Femur (tissue), 1 donor: ENCODE data around the gene WDR70.

Source experiments
- DNase-seq: peaks from one replicate; pipeline ENCODE4 v3.0.0-alpha.2; 2017

WDR70 gene

DNA sequence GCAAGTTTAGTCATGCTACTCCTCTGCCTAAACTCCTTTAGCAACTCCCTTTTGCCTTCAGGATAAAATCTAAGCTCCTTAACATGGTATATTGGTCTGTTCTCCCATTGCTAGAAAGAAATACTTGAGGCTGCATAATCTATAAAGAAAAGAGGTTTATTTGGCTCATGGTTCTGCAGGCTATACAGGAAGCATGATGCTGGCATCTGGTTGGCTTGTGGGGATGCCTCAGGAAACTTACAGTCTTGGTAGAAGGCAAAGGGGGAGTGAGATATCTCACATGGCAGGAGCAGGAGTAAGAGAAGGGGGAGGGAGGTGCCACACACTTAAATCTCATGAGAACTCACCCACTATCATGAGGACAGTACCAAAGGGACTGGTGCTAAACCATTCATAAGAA is 315.7 kb downstream of the WDR70 start:
- DNase-seq, result no peak

DNA sequence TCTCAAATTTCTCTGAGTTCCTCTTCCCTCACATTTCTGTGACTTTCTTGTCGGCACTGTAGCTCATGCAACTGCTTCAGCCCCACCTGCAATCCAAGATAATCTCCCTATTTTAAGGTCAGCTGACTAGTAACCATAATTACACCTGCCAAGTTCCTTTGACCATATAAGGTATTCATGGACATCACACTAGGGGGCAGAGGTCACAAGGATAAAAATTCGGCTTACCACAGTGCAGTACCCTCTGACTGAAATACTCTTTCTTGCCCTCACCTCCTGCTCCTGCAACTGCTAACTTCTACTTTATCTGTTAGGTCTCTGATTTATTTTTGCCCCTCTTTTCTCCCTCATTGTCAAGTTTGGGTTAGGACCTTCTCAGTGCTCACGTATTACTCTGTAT is 316.5 kb downstream of the WDR70 start:
- DNase-seq, result no peak

DNA sequence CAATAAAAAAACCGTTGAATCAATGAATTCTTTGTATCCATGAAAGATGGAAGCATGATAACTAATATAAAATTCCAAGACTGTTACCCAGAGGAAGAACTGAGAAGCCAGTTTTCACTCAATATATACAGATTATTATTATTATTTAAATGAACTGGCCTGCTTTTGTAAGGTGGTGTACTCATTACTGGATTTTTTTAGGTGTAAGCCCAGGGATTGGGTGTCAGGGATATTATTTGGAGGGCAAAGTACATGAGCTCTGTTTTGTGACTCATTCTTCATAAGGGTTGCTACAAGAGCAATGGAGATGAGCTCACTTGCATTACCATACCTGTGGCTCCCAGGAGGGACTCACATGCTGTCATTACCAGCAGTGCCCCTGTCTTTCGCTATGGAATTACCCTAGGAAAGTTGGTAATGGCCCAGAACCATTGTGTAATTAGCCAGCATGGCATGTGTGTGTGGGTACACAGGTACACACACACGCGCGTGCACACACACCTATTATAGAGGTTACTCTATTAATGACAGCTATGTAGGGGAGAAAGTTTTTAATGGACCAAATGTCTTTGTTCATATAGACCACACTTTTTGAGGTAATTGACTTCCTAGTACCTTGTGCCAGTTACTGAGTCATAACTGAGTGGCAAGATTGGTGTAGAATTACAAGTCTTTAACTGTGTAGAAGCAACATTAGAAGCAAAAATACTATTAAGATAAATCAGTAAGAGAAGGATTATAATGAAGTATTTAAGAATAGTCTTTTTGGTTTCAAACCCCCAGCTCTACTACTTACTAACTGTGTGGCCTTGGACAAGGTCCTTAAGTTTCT is 317.3 kb downstream of the WDR70 start:
- DNase-seq, result no peak

DNA sequence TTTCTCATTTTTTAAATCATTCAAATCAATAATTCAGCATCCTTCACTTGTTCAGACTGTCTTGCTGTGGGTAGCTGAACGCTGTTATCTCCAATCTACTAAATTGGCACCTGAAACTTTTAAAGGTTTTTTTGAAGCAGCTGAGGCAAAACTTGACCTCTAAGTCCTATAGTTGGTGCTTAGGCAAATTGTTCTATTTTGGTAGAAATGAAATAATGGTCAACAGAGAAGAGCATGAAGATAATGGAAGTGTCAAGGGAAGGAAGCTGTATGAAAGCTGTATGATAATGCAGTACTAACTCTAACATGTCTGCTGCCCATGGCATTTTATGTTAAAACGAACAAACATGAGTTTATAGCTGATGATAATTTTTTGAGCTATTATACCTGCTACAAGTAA is 322.8 kb downstream of the WDR70 start:
- no peak for DNase-seq

DNA sequence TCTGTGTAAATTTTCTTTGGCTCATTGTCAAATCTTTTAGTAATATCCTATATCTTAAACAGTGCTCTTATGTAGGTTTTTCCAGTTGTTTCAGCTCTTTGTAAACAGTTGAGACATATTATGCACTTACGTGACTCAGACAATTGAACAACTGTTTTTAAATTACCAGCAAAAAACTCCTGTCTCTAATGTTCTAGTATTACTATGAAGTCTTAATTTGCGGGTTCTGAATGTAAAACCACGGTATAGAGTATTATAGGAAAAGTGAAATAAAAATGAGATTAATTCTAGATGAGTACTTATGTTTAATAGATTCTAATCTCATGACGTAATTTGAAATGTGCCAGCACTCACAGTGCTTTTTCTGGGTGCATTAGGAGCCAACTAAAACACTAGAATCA is 324.7 kb downstream of the WDR70 start:
- DNase-seq, result no peak

DNA sequence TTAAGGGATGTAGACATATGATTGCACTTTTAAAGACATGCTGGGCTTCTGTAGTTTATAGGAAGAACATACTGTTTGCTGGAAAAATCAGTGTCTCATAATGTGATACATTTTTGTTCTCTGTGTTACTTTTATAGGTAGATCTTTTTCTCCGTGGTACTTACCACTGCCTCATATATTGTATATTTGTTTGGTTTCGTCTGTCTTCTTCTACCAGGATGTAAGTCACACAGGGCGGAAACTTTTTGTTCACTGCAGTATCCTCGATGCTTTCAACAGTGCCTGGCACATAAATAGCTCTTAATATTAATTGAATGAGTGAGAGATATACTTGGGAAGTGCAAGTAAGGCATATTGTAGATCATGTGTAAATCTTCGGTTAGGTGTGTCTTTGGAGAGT is 325.3 kb downstream of the WDR70 start:
- no peak for DNase-seq

DNA sequence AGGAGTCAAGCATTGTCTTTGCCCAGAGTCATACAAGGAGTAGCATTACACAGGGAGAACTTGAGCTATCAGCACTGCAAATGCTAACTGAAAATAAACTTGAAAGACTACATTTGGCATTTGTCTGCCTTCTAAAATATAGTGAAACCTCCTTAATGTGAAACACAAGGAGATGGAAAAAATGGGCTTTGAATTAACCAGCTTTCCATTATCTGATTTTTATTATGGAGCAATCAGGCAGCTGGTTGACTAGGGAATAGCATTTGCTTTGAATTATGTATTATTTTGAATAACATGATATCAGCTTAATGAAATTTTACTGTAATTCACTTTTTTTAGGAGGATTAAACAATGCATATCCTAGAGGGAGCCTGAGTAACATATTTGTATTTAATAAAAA is 329.9 kb downstream of the WDR70 start:
- no peak for DNase-seq

DNA sequence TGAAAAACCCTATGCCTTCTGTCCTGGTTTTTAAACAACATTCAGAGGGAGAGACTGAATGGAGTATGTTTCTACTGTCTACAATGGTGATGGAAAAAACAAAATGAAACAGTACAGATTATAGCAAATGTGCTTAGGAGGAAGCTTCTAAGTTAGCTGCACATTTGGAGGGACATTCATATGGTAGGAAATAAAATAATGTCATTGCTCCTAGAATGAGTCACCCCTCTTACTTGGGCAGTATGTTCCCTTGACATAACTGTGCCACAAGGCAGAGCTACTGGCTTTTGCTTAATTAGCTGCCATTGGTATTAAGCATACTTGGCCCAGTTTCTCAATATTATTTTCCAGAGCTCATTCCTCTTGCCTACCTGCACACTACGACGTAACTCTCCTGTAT is 331.8 kb downstream of the WDR70 start:
- no peak for DNase-seq

DNA sequence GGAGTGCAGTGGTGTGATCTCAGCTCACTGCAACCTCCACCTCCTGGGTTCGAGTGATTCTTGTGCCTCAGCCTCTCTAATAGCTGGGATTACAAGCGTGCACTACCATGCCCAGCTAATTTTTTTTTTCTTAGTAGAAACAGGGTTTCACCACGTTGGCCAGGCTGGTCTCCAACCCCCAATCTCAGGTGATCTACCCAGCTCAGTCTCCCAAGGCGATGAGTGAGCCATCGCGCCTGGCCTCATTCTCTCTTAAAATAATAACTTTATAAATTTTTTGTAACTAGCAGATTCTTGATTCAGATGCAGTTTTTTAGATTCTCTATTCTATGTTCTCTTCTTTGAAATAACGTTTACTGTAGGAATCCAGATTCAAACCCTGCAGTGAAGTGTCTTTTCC is 333.6 kb downstream of the WDR70 start:
- no peak for DNase-seq

DNA sequence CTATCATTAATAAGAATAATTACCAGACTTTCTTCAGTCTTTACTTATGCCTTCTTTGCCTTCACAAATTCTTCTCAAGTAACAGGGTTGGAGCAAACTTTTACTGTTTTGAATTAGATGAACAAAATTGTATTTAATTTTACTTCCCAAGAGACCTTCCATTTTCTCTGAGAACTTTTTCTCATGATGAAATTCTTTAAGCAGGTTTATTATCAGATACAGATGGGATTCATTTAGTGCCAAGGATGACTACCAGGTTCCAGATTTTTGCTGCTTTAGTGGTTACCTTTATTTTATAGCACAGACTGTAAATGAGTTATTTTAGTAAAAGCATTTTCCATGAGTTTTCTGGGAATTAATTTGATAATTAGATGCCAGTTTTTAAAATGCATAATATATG is 335.6 kb downstream of the WDR70 start:
- DNase-seq, result no peak

DNA sequence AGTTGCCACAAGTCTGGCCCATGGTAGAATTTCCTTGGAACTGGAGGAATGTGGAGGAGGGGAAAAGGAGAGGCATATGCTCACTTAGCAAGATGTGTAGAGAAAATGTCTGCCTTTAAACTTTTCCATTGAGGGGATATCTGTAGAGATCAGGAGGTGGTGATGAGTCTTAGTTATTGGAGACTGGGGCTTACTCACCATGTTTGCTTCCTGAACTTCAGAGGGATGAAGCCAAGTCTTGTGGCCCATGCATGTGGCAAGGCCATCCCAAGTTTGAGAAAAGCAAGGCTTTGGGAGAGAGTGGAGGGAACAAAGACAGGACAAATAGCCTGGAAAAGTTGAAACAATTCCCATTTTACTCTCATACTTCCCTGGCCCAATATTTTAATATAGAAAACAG is 336.2 kb downstream of the WDR70 start:
- no peak for DNase-seq

DNA sequence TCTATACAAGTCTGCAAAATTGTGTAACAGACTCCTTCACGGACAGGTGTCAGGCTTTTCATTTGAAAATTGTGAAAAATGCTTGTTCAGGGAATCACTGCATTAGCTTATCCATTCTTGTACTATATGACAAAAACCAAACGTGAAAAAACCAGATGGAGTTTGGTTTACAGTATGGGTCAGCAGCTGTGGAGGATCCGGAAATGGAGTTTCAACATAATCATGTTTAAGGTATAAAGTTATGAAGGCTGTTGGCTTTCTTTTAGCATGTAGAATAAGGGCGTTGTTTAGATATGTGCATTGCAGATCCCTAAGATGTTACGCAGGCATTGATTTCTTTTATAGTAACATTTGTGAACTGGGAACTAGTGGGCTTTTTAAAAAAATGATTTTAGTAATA is 336.9 kb downstream of the WDR70 start:
- no peak for DNase-seq

DNA sequence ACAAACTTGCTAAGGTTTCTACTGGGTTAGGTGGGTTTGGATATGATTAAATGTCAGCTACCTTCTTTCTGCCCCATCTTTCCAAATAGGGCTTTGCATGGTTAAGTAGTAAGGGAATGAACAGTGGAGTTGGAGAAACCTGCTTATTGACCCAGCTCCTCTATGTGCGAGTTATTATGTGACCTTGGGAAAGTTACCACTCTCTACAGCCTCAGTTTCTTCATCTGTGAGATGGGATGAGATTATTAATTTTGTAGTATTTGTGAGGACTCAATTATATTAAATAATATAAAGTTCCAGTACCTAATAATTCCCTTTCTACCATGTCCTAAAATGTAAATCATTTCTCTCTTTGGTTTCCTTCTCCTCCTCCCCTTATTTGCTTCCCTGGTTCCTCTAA is 337.3 kb downstream of the WDR70 start:
- no peak for DNase-seq

DNA sequence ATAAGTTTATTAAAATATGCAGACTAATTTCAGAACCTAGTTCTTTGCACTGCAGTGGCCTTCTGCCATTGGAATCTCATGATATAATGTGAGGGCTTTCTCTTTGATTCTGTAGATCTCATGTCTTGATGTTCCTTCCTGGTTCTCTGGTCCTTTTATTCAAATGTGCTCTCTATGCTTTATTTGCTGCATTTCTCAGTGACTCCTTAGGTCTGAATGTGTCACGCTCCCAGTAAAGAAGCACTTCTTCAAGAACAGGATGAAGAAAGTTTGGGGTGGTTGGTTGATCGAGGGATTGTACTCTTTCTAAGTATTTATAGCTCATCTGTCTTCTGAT is 338.1 kb downstream of the WDR70 start:
- DNase-seq, result no peak

DNA sequence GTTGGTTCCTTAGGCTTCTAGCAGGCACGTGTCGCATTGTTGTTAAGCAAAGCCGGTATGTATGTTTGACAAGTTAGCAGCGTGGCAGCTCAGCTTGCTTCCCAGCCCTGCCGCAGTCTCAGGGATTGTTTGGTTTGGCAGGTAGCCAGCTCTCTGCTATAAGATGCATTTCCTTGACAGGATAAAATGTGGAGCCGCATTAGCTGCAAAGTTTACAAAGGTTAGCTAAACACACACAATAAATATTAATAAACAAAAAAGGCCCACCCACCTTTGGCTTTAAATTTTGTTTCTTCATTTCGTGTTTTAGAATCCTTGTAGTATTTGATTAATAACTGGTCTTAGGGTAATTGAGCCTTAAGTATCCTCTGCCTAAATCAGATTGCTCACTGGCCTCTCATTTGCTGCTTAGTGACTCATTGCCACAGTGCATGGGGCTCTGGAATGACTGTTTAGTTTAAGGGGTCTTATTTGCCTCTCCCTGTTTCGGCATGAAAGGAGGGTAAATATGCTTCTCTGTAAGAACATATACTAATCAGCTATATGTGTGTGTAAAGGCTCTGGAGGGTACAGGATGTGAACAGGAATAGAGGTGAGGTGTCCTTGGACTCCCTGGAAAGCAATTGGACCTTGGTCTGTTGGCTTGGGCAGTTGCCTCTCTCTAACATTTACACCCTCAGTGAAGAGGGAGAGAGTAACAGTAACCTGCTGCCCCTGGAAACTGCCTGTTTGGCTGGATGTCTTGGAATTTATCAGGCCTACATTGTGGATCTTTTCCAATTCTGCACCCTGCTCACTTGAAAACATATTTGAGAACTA is 338.7 kb downstream of the WDR70 start:
- peak; percentile 77 for DNase-seq

DNA sequence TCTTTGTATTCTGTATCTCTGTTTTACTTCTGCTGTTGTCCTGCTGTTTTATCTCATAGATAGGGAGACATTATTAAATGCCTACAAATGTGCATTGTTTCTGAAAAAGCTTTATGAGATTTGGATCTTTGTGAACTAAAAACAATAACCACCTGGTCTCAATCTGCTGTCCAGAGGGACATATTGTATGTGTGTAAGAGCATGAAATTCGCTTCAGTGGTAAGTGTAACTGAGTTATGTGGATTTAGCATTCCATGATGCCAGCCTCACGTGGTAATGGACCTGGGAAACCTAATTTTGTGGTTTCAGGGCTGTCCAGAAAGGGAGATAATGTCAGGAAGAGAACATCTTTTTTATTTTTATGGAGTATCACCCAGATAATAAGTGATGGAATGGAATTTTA is 341.4 kb downstream of the WDR70 start:
- no peak for DNase-seq

DNA sequence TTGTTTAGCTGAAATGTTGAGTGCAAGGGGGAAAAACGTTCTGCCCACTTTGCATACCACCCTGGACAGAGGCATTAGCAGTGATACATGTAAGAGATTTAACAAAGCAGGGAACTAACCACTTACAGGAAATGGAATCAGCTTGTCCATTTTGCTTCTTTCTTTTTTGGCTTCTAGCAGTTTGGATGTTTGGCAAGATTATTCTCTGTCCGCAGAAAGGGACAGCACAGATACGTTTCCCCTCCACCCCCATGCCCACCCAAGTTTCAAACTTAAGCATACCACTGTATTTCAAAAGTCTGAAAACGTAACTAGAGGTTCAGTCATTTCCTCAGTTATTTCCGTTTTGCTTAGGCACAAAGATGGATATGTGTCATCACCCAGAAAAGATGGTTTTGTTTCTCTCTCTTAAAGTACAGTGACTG is 342.3 kb downstream of the WDR70 start:
- no peak for DNase-seq

DNA sequence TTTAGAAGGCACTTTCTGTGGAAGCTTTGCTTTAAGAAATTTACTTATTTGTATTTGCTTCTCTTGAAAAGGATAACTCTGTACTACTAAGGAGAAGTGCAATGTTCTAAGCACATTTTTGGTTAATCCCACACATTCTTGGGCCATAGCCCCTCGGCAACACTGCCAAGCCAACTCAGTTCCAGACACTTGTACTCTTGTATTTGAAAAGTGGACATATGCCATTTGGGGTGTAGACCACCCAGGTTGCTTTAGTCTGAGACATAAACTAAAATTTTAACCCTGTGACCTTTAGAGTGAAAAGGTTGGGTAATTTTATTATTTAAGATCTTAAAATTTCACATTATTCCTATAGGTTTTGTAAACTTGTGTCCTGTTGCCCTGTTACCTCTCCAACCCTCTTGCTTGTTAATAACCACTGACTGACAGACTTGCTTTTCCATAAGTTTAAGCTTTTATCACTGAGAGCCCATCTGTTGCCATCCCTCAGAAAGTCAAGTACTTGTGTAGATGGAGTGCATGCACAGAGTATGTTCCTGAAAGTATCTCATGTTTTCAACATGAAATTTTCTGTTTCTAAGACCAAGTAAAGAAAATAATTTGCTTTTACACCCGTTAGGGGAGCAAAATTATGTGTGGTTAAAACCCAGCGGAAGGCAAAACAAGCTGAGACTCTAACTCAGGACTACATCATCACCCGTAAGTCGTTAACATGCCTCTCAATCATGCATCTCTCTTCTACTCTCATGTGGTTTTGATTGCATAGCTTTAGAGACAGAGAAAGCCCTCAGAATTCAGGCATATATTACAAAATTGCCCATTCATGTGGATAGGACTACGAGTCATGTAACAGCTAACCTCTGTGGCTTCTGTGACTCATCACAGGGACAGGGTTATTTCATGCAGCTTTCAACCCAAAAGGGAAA is 343.4 kb downstream of the WDR70 start:
- DNase-seq, result no peak

DNA sequence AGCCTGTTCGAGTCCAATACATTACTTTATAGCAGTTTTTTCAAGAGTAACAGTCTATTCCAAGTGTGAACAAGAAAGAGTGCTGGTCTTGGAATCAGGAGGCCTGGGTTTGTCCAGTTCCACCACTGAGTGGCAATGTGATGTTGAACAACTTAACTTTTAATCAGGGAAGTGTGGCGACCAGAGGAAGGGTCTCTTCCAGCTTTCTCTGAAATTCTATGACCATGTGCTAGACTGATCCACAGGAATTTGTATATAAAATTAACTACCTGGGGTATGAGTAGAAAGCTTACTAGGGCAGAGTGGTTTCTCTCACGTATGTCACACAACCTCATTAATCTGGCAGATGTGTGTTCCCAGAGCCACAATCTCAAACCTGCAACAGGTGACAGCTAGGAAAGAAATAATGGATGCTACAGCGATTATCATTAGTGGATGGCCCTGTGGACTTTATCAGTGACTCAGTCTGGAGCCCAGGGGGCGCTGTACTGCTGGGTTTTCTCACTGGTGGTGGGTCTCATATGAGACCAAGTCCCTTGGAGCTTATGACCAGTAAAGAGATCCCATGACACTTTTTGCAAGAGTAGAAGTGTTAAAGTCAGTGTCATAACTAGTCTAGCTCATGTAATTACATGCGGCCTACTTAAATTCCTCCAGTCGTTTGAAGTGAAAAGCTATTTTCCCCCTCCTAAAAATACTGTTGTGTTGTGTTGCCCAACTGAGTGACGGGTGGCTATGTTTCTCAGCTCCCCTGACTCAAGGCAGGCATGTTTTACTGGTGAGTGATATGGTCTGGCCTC is 344.2 kb downstream of the WDR70 start:
- no peak for DNase-seq

DNA sequence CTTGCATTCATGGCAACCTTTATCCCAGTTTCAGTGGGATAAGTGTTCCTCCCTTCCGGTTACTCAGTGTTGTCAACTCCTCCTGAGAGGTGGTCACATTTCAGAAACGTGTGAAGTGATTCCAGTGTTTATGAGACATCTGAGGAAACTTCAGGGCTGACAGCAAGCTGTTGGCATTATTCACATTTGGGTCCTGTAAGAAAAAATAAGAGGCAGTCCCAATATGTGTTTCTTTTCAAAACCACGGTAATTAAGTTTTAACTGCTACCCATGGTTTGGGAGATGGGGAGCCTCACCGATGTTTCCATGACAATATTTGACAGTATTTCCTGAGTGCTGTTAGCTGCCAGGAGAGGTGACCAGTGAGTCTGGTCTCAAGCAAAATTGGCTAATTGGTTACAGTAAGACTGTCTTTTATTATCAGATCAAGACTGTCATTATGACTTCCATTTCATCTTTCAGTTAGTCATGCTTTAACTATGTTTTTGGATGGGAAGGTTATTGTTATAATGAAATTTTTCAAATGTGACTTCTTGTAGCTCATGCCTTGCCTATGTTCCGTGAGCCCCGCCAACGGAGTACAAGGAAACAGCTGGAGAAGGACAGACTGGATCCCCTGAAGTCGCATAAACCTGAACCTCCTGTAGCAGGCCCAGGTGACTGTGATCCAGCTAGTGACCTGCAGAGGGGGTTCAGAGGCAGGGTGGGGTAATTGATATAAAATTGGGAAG is 345.4 kb downstream of the WDR70 start:
- no peak for DNase-seq

DNA sequence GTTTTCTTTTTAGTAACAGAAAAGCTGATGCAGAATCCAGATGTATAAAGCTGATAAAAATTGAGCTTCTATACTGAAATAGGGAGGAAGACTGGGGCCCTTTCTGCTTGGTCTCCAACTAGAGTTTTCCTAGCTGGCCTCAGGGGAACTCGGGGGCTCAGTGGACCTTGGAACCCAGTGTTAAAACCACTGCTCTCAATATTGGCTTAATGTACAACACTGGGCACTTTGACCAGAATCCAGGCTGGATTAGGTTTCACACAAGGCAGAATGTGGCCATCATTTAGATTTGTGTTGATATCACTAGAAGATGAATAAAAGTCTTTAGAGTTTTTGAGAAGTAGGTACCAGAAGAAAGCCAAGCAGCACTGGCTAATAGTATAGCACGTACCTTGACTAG is 346.1 kb downstream of the WDR70 start:
- no peak for DNase-seq

DNA sequence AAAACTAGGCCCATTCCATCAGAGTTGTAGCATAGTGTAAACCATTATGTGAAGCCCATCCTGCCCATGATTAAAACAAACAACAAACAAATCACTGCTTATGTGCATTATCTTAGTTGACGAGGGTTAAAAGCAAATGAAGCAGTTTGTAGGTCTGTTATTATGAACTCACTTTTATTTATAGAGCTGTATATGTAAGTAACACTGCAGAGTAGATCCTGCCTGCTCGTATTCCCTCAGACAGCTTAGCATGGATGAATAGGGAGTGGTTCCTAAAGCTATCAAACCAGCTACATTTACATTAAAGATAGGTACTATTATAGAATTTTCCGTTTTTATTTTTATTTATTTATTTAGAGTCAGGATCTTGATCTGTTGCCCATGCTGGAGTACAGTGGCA is 348.1 kb downstream of the WDR70 start:
- DNase-seq, result no peak
